Measurements from ENCODE around the gene HAVCR2. TPM values are rescaled to one million over a fixed set of nuclear protein-coding genes. Genes with fewer than 3 reads are reported as not detected.
A peak's percentile ranks its signal among the peaks of the same experiment; 100 is the strongest.

The HAVCR2 gene
- total RNA-seq (2021) = not detected in 2 replicates
- long read RNA-seq, partial matches to known transcripts = 0 of 1 reads
- long read RNA-seq, other reads (novel, unspliced or antisense) = 1 of 1 reads

- H3K27ac Mint-ChIP-seq = no peak within 1 kb of the TSS
- Histone ChIP-seq H3K79me2 (ENCODE audit: insufficient read depth, low read length) (no peaks in the 10 kb centered on the region), H3K23me2 (ENCODE audit: insufficient read length, low read depth, low read length, poor library complexity, severe bottlenecking) (no peaks in the 10 kb centered on the region), H3K18ac (ENCODE audit: insufficient read length, low read depth, low read length) (no peak within 1 kb of the TSS), H3K9ac (ENCODE audit: extremely low read depth, insufficient read length, low read length) (peak within 1 kb of the TSS; percentile 15), H3K27me3 (ENCODE audit: insufficient read depth, low read length) (no peaks in the 10 kb centered on the region), H3K79me1 (ENCODE audit: insufficient read depth, low read depth, low read length, poor library complexity, severe bottlenecking) (no peaks in the 10 kb centered on the region), H2BK12ac (ENCODE audit: insufficient read length, low read depth, low read length) (no peak within 1 kb of the TSS), H3T11ph (ENCODE audit: low read length) (no peak within 1 kb of the TSS), H3K14ac (ENCODE audit: insufficient read depth, low read length) (no peak within 1 kb of the TSS), H3K4ac (ENCODE audit: low read depth, low read length) (no peak within 1 kb of the TSS), H4K91ac (ENCODE audit: insufficient read length, low read depth, low read length) (no peak within 1 kb of the TSS), H3K4me1 (ENCODE audit: insufficient read depth, low read length) (no peaks in the 10 kb centered on the region), H3K23ac (ENCODE audit: insufficient read length, low read depth, low read length) (no peak within 1 kb of the TSS), H3K56ac (ENCODE audit: insufficient read length, low read depth, low read length) (no peak within 1 kb of the TSS), H4K8ac (replicated peaks; ENCODE audit: insufficient read length, low read depth, low read length) (no peak within 1 kb of the TSS), H2BK15ac (ENCODE audit: low read depth, low read length) (no peak within 1 kb of the TSS), H3K27ac (ENCODE audit: insufficient read length, low read depth, low read length) (no peak within 1 kb of the TSS), H2AK5ac (ENCODE audit: insufficient read length, low read length) (no peak within 1 kb of the TSS), H4K5ac (ENCODE audit: insufficient read length, low read depth, low read length) (no peak within 1 kb of the TSS), H4K20me1 (ENCODE audit: control insufficient read depth, insufficient read depth, insufficient read length) (no peaks in the 10 kb centered on the region), H2BK5ac (ENCODE audit: insufficient read length, low read length) (no peak within 1 kb of the TSS), H2BK120ac (ENCODE audit: low read depth, low read length, poor library complexity, severe bottlenecking) (no peak within 1 kb of the TSS), H2AFZ (ENCODE audit: low read length) (no peak within 1 kb of the TSS), H2BK20ac (ENCODE audit: low read depth, low read length, poor library complexity, severe bottlenecking) (no peak within 1 kb of the TSS), H3K4me2 (ENCODE audit: insufficient read depth, insufficient read length, low read length) (no peak within 1 kb of the TSS), H3K9me3 (ENCODE audit: control insufficient read depth, low read depth, low read length) (no peaks in the 10 kb centered on the region)
- no peaks in the 10 kb centered on the region for H3K9me3 Mint-ChIP-seq
- WGBS (ENCODE audit: extremely low coverage, insufficient read length, low lambda C conversion rate) = no CpG with 5 or more reads among the region's 4 CpGs
- H3K36me3 Mint-ChIP-seq (ENCODE audit: insufficient read depth in 1 of 3, low read depth in 3 of 3) = no peaks in the 10 kb centered on the region
- peaks cover 3 to 5% of the 10 kb centered on the region in 2 experiments; a peak in 1 of 4 replicates for H3K4me1 Mint-ChIP-seq
- no peak for TF ChIP-seq CTCF (conservative IDR thresholded peaks at IDR 0.05)
- H3K27me3 Mint-ChIP-seq (ENCODE audit: low read depth) = no peaks in the 10 kb centered on the region
- H3K4me3 Mint-ChIP-seq = no peak within 1 kb of the TSS
- no peak for DNase-seq
These were observed at the start of gene HAVCR2 for GRCh38 chr5:157108976-157109375. Gene HAVCR2 (minus strand): TSS chr5:157109044. CDS start chr5:157108983, 61 bp downstream.
